ENCODE measurements around the gene TRIP11. TPM values are rescaled to one million over a fixed set of nuclear protein-coding genes. Genes with fewer than 3 reads are reported as not detected.
"Not testable (repeated sequence)": the region's sequence is repeated elsewhere in the genome, so short reads cannot be mapped to it uniquely, and the experiment has no call there.

The TRIP11 gene
- total and polyA plus RNA-seq, 8 donors = 3.5 to 135 (median 30.9) TPM

DNA sequence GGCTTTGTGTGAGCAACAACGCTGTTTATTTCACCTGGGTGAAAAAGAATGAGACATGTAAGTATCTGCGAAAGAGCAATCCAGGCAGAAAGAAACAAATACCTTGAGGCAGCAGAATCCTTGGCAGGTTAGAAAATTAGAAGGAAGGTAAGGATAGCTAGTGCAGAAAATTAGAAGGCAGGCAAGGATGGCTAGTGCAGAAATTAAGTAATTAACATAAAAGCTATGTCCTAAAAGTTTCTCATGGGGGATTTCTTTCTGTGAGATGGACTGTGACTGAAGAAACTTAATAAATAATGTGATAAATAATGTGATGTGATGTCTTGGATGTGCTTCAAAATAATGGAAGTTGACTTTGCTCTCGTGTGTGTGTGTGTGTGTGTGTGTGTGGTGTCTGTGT lies 9.9 kb upstream of the TRIP11 start:
- TF ChIP-seq POLR2A (IDR thresholded peaks at IDR 0.05) = no peak
- TF ChIP-seq EP300 (IDR thresholded peaks at IDR 0.05) = no peak
- no peak for TF ChIP-seq POLR2AphosphoS5 (IDR thresholded peaks at IDR 0.05)
- TF ChIP-seq, protein P1, sequence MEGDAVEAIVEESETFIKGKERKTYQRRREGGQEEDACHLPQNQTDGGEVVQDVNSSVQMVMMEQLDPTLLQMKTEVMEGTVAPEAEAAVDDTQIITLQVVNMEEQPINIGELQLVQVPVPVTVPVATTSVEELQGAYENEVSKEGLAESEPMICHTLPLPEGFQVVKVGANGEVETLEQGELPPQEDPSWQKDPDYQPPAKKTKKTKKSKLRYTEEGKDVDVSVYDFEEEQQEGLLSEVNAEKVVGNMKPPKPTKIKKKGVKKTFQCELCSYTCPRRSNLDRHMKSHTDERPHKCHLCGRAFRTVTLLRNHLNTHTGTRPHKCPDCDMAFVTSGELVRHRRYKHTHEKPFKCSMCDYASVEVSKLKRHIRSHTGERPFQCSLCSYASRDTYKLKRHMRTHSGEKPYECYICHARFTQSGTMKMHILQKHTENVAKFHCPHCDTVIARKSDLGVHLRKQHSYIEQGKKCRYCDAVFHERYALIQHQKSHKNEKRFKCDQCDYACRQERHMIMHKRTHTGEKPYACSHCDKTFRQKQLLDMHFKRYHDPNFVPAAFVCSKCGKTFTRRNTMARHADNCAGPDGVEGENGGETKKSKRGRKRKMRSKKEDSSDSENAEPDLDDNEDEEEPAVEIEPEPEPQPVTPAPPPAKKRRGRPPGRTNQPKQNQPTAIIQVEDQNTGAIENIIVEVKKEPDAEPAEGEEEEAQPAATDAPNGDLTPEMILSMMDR (IDR thresholded peaks at IDR 0.05) = no peak
- H3K4me1 ChIP-seq = no peaks in the 10 kb centered on the region
- no peak overlapping the region for H3K27ac ChIP-seq
- H3K9me3 ChIP-seq = peaks cover 0 to 17% (median 1%) of the 10 kb centered on the region in 4 donors
- peaks cover 0 to 49% (median 19%) of the 10 kb centered on the region in 4 donors for H3K36me3 ChIP-seq
- DNase-seq = no peak
- no peaks in the 10 kb centered on the region for H3K27me3 ChIP-seq
- no peak overlapping the region for H3K4me3 ChIP-seq
- intact Hi-C loops (cut with DNase I; ENCODE audit: low total_unique reads) = no loop called here
- WGBS, 5 donors = 77 to 84% (median 81%) methylated on average over 3 of the region's 3 CpGs

DNA sequence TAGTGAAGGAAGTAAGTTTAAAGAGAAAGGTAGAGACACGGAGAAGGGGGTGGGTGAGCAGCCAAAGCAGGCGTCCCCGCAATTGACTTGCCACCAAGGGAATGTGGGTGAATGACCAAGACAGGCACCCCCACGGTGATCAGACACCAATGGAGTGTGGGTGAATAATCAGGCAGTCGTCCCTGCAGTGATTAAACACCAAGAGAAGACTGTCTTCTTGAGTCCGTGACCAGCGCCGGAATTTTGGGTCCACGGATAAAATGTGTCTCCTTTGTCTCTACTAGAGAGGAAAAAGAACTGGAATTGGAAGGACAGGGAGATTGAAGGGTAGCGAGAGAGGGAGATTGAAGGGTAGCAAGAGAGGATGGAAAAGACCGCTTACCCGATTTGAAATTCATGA lies 9.4 kb upstream of the TRIP11 start:
- intact Hi-C loops (cut with DNase I; ENCODE audit: low total_unique reads) = not testable (repeated sequence)

DNA sequence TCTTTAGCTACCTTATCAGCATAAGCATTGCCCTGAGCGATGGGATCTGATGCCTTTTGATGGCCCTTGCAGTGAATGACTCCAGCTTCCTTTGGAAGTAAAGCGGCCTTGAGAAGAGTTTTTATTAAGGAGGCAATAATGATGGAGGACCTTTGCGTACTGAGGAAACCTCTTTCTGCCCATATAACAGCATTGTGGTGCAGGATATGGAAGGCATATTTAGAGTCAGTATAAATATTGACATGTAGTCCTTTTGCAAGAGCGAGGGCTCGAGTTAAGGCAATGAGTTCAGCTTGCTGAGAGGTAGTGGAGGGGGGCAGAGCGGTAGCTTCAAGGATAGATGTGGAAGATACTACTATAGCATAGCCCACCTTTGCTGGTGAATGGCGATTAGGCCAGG lies 6.0 kb upstream of the TRIP11 start:
- DNase-seq; H3K27ac ChIP-seq; H3K4me1 ChIP-seq; H3K27me3 ChIP-seq; intact Hi-C loops (cut with DNase I; ENCODE audit: low total_unique reads); H3K4me3 ChIP-seq: not testable (repeated sequence)
- 88 to 97% (median 95%) methylated on average over 7 of the region's 7 CpGs for WGBS, 5 donors
- Histone ChIP-seq H3K9me3 (peaks cover 0 to 17% (median 1%) of the 10 kb centered on the region in 4 donors), H3K36me3 (peaks cover 0 to 62% (median 23%) of the 10 kb centered on the region in 4 donors)

More for the DNA sequence above, 9.4 kb upstream of the TRIP11 start:
- H3K27me3 ChIP-seq, H3K4me1 ChIP-seq, H3K4me3 ChIP-seq, H3K27ac ChIP-seq, DNase-seq: not testable (repeated sequence)
- WGBS, 5 donors = 95 to 98% (median 97%) methylated on average over 12 of the region's 12 CpGs
- peaks cover 0 to 17% (median 1%) of the 10 kb centered on the region in 4 donors for H3K9me3 ChIP-seq
- H3K36me3 ChIP-seq = peaks cover 0 to 52% (median 19%) of the 10 kb centered on the region in 4 donors

DNA sequence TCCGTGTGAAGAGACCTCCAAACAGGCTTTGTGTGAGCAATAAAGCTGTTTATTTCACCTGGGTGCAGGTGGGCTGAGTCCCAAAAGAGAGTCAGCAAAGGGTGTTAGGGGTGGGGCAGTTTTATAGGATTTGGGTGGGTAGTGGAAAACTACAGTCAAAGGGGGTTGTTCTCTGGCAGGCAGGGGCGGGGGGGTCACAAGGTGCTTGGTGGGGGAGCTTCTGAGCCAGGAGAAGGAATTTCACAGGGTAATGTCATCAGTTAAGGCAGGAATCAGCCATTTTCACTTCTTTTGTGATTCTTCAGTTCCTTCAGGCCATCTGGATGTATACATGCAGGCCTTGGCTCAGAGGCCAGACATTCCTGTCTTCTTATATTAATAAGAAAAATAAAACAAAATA lies 1.9 kb upstream of the TRIP11 start:
- H3K36me3 ChIP-seq = peaks cover 0 to 34% (median 12%) of the 10 kb centered on the region in 4 donors
- H3K27ac ChIP-seq; H3K4me3 ChIP-seq; intact Hi-C loops (cut with DNase I; ENCODE audit: low total_unique reads); H3K27me3 ChIP-seq; DNase-seq: not testable (repeated sequence)
- peaks cover 6 to 39% (median 31%) of the 10 kb centered on the region in 4 donors for H3K4me1 ChIP-seq
- 84 to 97% (median 90%) methylated on average over 2 of the region's 2 CpGs for WGBS, 5 donors
- H3K9me3 ChIP-seq = peaks cover 0 to 17% (median 0%) of the 10 kb centered on the region in 4 donors

DNA sequence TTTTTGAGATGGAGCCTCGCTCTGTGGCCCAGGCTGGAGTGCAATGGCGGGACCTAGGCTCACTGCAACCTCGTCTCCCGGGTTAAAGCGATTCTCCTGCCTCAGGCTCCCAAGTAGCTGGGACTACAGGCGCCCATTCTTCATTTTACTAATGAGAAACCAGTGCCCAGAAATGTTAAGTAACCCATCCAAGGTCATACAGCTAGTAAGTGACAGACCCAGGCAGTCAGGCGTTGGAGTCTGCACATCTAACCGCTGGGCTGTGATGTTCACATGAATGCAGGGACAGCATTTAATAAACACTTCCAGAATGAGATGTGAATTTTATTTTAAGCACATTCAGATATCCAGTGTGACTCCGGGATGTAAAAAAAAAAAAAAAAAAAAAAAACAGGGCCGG lies 1.3 kb upstream of the TRIP11 start:
- Histone ChIP-seq H3K4me1 (peaks cover 6 to 44% (median 37%) of the 10 kb centered on the region in 4 donors), H3K4me3 (peak overlapping the region in 3 of 4 donors; percentile 78 to 95 (median 85)), H3K27ac (peak overlapping the region; percentile 52 to 97 (median 97)), H3K27me3 (no peaks in the 10 kb centered on the region), H3K9me3 (peaks cover 0 to 13% (median 0%) of the 10 kb centered on the region in 4 donors), H3K36me3 (peaks cover 0 to 28% (median 10%) of the 10 kb centered on the region in 4 donors)
- no peak for TF ChIP-seq POLR2A (IDR thresholded peaks at IDR 0.05)
- no peak for TF ChIP-seq EP300 (IDR thresholded peaks at IDR 0.05)
- TF ChIP-seq, protein P1 (IDR thresholded peaks at IDR 0.05) = no peak
- no peak for TF ChIP-seq POLR2AphosphoS5 (IDR thresholded peaks at IDR 0.05)
- 81 to 93% (median 88%) methylated on average over 10 of the region's 10 CpGs for WGBS, 5 donors
- intact Hi-C loops (cut with DNase I; ENCODE audit: low total_unique reads) = no loop called here
- no peak for DNase-seq

DNA sequence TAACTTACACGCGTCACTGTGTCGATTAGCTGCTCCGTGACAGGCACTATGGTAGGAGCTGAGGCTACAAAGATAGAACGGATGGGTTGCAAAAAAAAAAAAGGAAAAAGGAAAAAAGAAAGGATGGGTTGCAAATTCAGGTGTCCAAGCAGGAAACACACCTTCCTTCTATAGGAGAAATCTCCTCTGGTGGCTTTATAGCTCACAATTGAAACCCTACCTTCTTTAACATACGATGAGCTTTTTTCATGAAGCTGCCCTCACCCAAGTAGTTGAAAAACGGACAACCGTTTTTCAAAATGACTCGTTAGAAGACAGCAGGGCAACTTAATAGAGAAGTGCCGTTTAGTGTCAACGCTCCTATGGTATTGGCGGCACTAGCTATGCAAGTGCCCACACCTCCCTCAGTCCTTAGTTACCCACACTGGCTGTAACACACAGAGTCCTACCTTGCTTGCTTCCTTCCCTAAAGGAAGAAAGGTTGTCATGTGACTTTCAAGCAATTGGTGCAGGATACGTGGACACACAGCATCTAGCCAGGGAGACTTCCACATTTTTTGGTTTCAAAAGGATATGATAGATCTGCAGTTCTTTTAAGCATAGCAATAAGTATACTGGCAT lies 682 bp upstream of the TRIP11 start:
- 0 to 1% (median 0%) methylated on average over 13 of the region's 13 CpGs for WGBS, 5 donors
- Histone ChIP-seq H3K9me3 (peaks cover 0 to 7% (median 0%) of the 10 kb centered on the region in 4 donors), H3K27ac (peak overlapping the region; percentile 91 to 97 (median 97)), H3K4me1 (peaks cover 6 to 51% (median 43%) of the 10 kb centered on the region in 4 donors), H3K27me3 (no peaks in the 10 kb centered on the region), H3K36me3 (peaks cover 0 to 21% (median 4%) of the 10 kb centered on the region in 4 donors), H3K4me3 (peak overlapping the region; percentile 76 to 95 (median 82))
- peak; percentile 37 to 73 for DNase-seq
- TF ChIP-seq EP300 (IDR thresholded peaks at IDR 0.05) (no peak), POLR2AphosphoS5 (IDR thresholded peaks at IDR 0.05) (peak in 2 of 3 donors; percentile 77 to 83), POLR2A (IDR thresholded peaks at IDR 0.05) (no peak)
- TF ChIP-seq, protein P1 (IDR thresholded peaks at IDR 0.05) = no peak
- intact Hi-C loops (cut with DNase I; ENCODE audit: low total_unique reads) = no loop called here
